Measurements from ENCODE around the gene FANK1. TPM values are rescaled to one million over a fixed set of nuclear protein-coding genes. Genes with fewer than 3 reads are reported as not detected.

FANK1 gene
- total and polyA plus RNA-seq, 10 donors, result 0.35 to 1.0 (median 0.90) TPM; not detected in 2

DNA sequence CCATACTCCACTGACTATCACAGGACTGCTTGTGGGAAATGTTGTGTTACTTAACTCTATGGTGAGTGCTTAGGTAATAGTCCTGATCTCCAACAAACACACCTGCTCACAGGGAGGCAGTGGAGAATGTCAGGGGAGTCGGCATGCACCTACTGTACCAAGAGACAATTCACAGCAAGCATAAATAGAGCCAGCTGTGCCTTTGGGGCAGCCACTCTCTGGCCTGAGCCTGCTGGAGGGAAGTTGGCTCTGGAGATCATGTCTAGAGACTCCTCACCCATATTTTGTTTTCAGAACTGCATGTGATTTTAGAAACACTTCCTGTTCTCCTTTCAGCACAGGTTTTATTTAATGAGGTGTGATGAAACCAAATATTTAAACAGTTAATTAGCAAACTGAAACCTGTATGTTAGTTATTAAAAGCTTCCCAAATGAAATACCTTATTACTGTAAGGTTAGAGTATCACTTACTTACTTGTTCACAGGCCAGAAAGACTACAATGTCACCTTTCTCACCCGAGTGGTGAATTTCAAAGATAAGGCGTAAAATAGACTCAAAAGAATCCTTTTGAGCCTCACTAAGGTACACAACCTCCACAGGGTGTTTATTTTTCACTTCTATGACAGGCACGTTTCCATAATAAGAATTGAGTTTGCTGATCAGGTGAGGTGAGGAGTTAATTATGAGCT, 37.1 kb upstream of the FANK1 start:
- Histone ChIP-seq H3K27me3 (replicated peaks in 1 of 7) (no peaks in the 10 kb centered on the region), H3K9me3 (no peaks in the 10 kb centered on the region), H3K4me1 (no peaks in the 10 kb centered on the region), H3K27ac (no peak overlapping the region), H3K36me3 (peaks cover 0 to 65% (median 10%) of the 10 kb centered on the region in 6 donors), H3K4me3 (no peak overlapping the region)
- WGBS, 5 donors, result 89 to 97% (median 92%) methylated on average over 4 of the region's 4 CpGs
- TF ChIP-seq, protein P1, sequence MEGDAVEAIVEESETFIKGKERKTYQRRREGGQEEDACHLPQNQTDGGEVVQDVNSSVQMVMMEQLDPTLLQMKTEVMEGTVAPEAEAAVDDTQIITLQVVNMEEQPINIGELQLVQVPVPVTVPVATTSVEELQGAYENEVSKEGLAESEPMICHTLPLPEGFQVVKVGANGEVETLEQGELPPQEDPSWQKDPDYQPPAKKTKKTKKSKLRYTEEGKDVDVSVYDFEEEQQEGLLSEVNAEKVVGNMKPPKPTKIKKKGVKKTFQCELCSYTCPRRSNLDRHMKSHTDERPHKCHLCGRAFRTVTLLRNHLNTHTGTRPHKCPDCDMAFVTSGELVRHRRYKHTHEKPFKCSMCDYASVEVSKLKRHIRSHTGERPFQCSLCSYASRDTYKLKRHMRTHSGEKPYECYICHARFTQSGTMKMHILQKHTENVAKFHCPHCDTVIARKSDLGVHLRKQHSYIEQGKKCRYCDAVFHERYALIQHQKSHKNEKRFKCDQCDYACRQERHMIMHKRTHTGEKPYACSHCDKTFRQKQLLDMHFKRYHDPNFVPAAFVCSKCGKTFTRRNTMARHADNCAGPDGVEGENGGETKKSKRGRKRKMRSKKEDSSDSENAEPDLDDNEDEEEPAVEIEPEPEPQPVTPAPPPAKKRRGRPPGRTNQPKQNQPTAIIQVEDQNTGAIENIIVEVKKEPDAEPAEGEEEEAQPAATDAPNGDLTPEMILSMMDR (IDR thresholded peaks at IDR 0.05 in 8 of 11, conservative IDR thresholded peaks at IDR 0.05 in 3 of 11), result no peak
- TF ChIP-seq POLR2AphosphoS5 (IDR thresholded peaks at IDR 0.05), result no peak
- no peak for TF ChIP-seq POLR2A (IDR thresholded peaks at IDR 0.05)
- no peak for DNase-seq
- intact Hi-C loops (cut with DNase I; ENCODE audit: low total_unique reads), result no loop called here

DNA sequence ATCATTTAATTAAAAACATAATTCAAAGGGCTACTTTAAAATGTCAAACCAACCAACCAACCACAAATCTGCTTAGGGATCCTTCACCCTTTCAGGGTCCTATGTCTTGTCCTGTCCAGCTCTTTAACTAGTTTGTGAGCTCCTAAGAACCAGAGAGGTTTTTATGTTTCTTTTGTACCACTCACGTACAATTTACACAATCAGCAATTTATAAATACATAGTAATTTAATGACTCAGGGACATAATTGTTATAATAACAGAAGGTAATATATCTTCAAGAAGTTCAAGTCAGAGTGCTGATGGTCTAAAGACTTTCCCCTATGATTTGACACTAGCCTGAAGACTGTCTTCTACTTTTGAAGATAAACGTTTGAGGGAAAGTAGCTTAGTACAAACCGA, 31.2 kb upstream of the FANK1 start:
- Histone ChIP-seq H3K27ac (no peak overlapping the region), H3K9me3 (no peaks in the 10 kb centered on the region), H3K36me3 (peaks cover 0 to 46% (median 18%) of the 10 kb centered on the region in 6 donors), H3K27me3 (replicated peaks in 1 of 7) (no peaks in the 10 kb centered on the region), H3K4me1 (no peaks in the 10 kb centered on the region), H3K4me3 (no peak overlapping the region)
- WGBS, 5 donors, result 85 to 92% (median 89%) methylated on average over 3 of the region's 3 CpGs
- TF ChIP-seq, protein P1 (IDR thresholded peaks at IDR 0.05 in 8 of 11, conservative IDR thresholded peaks at IDR 0.05 in 3 of 11), result no peak
- TF ChIP-seq POLR2AphosphoS5 (IDR thresholded peaks at IDR 0.05) (no peak), POLR2A (IDR thresholded peaks at IDR 0.05) (no peak)
- intact Hi-C loops (cut with DNase I; ENCODE audit: low total_unique reads), result no loop called here
- DNase-seq, result no peak

DNA sequence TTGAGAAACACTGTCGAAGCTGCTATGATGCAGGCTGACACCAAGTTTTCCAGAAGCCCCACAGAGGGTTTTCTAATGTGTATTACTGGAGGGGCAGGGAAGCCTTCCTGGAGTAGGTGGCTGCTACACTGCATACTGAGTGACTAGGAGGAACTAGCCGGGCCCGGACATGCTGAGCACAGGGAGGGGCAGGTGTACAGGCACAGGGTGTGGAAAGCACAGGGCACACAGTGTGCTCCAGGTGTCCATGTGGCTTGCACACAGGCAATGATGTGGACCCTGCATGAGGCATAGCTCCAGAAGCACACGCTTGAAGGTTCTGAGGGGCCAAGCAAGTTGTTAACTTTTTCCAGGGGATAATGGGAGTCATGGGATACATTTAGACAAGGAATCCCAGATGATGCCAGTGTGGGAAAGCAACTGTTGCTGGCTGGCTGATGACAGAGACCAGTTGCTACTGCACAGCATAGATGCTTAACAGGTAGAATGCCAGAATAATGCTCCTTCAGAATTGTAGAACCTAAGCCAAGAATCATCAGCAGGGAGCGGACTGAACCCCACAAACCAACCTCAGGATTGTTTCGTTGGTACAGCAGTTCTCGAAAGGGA, 29.8 kb upstream of the FANK1 start:
- H3K36me3 ChIP-seq, result peaks cover 0 to 40% (median 16%) of the 10 kb centered on the region in 6 donors
- H3K27ac ChIP-seq, result no peak overlapping the region
- intact Hi-C loops (cut with DNase I; ENCODE audit: low total_unique reads), result no loop called here
- no peaks in the 10 kb centered on the region for H3K27me3 ChIP-seq (replicated peaks in 1 of 7)
- WGBS, 5 donors, result 93 to 98% (median 94%) methylated on average over 7 of the region's 7 CpGs
- TF ChIP-seq POLR2AphosphoS5 (IDR thresholded peaks at IDR 0.05) (no peak), POLR2A (IDR thresholded peaks at IDR 0.05) (no peak)
- no peaks in the 10 kb centered on the region for H3K9me3 ChIP-seq
- no peaks in the 10 kb centered on the region for H3K4me1 ChIP-seq
- no peak for DNase-seq
- no peak overlapping the region for H3K4me3 ChIP-seq

DNA sequence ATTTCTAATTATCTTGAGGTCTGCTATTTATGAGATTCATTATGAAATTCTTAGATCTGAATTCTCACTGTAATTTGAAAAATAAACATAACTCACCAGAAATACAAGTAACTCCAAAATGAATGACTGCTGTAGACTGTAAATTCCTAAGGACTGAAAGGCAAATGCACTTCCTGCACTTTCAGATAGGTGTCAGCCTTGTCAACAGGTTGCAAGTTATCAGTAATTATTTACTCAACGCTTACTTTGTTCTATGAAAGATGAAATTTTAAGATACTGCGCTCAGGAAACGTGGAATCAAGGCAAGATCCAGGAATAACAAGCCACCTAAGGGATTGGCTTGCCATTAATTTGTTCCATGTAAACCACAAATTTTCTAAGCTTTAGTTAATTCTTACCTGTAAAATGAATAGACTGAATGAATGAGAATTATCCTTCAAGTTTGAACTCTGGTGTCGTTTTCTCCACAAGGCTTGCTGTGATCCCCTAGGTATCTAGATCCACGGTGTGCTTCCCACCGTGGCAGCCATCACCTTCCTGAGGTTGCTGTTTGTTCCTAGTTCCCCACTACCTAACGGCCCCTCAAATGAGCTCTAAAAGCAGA, 27.9 kb upstream of the FANK1 start:
- no peak for TF ChIP-seq POLR2AphosphoS5 (IDR thresholded peaks at IDR 0.05)
- no peak for TF ChIP-seq POLR2A (IDR thresholded peaks at IDR 0.05)
- TF ChIP-seq, protein P1 (IDR thresholded peaks at IDR 0.05 in 8 of 11, conservative IDR thresholded peaks at IDR 0.05 in 3 of 11), result peak; percentile 51 to 80 (median 68)
- DNase-seq, result no peak
- H3K9me3 ChIP-seq, result no peaks in the 10 kb centered on the region
- H3K4me1 ChIP-seq, result no peaks in the 10 kb centered on the region
- H3K27ac ChIP-seq, result no peak overlapping the region
- intact Hi-C loops (cut with DNase I; ENCODE audit: low total_unique reads), result no loop called here
- 63 to 68% (median 65%) methylated on average over 7 of the region's 7 CpGs for WGBS, 5 donors
- H3K27me3 ChIP-seq (replicated peaks in 1 of 7), result no peaks in the 10 kb centered on the region
- H3K4me3 ChIP-seq, result no peak overlapping the region
- peaks cover 0 to 32% (median 16%) of the 10 kb centered on the region in 6 donors for H3K36me3 ChIP-seq

All from spleen (tissue), 11 donors.